Uterus (tissue), 2 donors: ENCODE data around the gene GNG4.

ENCODE experiments used
- CTCF ChIP-seq, 4 experiments: fragments of 200-600 bp in 2 of 4; fragments of 450-650 bp in 2 of 4; sonication (generic) in 2 of 4; IDR thresholded peaks; one replicate each; pipeline ENCODE4 v1.5.1; 2016 to 2019; ENCODE audit warnings: antibody characterized with exemption in 4 of 4, mild to moderate bottlenecking in 2 of 4, moderate library complexity in 1 of 4
- POLR2A ChIP-seq, 2 donors: fragments of 450-650 bp; IDR thresholded peaks; one replicate each; pipeline ENCODE4 v1.6.1; 2016; ENCODE audit warnings: antibody characterized with exemption in 2 of 2, mild to moderate bottlenecking in 1 of 2, moderate library complexity in 1 of 2

- no peak for TF ChIP-seq CTCF (IDR thresholded peaks at IDR 0.05)
- TF ChIP-seq POLR2A (IDR thresholded peaks at IDR 0.05): no peak
These were observed 74.0 kb downstream of the GNG4 start for GRCh38 chr1:235575597-235575996.
